Gastrocnemius medialis (tissue), 4 donors: Measurements from ENCODE around the gene ASIC4.

Experiments
- CTCF ChIP-seq, 5 experiments: fragments of 450-650 bp in 3 of 5; fragments of 200-600 bp in 2 of 5; sonication (generic) in 2 of 5; IDR thresholded peaks in 4 of 5; conservative IDR thresholded peaks in 1 of 5; 1 replicate in 4 of 5; 2 replicates in 1 of 5; pipeline ENCODE4 v1.5.1; 2016 to 2019; ENCODE audit warnings: antibody characterized with exemption in 5 of 5, mild to moderate bottlenecking in 3 of 5, moderate library complexity in 3 of 5
- POLR2A ChIP-seq, 2 donors: fragments of 450-650 bp; IDR thresholded peaks; one replicate each; pipeline ENCODE4 v1.6.1; 2017; ENCODE audit warnings: antibody characterized with exemption in 2 of 2, mild to moderate bottlenecking in 2 of 2, moderate library complexity in 2 of 2

DNA sequence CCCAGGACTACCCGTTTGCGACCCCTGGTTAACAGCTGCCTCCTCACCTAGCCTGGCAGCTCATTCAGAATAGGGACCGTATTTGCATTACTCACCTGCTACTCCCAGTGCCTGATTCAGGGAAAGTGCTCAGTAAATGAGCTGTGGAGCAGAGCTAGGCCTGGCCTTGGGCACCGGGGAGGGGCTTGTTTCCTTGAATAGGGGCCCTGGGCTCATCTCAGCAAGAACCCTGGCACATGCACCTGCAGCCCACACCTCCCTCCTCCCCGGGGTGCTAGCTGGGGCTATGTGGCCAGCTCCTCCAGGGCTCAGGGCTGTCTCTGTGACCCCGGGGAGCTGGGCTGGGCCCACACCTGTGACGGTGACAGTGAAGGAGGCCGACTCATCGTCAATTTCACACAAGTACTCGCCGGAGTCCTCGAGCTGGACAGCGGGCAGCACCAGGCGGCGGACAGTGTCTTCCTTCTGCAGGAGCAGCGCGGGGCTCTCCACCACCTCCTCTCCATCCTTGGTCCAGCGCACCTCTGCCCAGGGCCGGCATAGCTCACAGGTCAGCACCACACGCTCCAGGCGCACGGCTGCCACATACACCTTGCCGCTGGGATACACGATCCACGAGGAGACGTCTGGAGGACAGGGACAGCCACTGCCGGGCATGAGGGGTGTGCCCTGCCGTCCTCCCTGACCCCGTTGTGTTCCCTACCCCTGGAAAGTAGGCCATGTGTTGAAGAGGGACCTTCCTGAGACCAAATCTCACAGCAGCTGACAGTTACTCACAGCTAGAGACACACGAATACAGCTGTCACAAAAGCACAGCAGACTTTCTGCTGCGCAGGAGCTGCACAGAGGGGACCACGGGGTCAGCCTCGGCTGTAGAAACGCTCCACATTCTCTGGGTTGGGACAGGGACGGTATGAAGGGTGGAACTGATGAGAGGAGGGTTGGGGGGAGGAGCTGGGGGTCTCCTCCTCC is 48.1 kb downstream of the ASIC4 start:
- TF ChIP-seq POLR2A (IDR thresholded peaks at IDR 0.05) (no peak), CTCF (IDR thresholded peaks at IDR 0.05 in 4 of 5, conservative IDR thresholded peaks at IDR 0.05 in 1 of 5) (no peak)
